ENCODE data around the gene NOBOX. TPM values are rescaled to one million over a fixed set of nuclear protein-coding genes. Genes with fewer than 3 reads are reported as not detected.
"Not testable (repeated sequence)": the region's sequence is repeated elsewhere in the genome, so short reads cannot be mapped to it uniquely, and the experiment has no call there.

The NOBOX gene
- total RNA-seq, 1 experiment from 2014 or later, result not detected

- no peaks in the 10 kb centered on the region for H3K36me3 ChIP-seq (ENCODE audit: insufficient read depth, low read length, poor library complexity, severe bottlenecking)
- intact Hi-C loops (cut with micrococcal nuclease; ENCODE audit: unreplicated experiment), result no loop called here
- TF ChIP-seq EZH2 (IDR thresholded peaks at IDR 0.05; ENCODE audit: borderline replicate concordance, low read depth, low read length, poor library complexity, severe bottlenecking) (no peak), CTCF (conservative IDR thresholded peaks at IDR 0.05; ENCODE audit: low read depth, low read length) (no peak)
- POLR2A ChIA-PET (ENCODE audit: low non-redundant PET), result no interaction called here
- H3K27ac ChIP-seq (ENCODE audit: low read depth, low read length, poor library complexity, severe bottlenecking), result no peak overlapping the region
- H3K4me3 ChIP-seq (ENCODE audit: low read depth, low read length, poor library complexity, severe bottlenecking), result no peak overlapping the region
- no TSS peak for BruUV-seq (replicated peaks)
- no peaks in the 10 kb centered on the region for H3K4me1 ChIP-seq (ENCODE audit: insufficient read depth, low read length, poor library complexity, severe bottlenecking)
- CTCF ChIA-PET, result no interaction called here
- no peak for DNase-seq (ENCODE audit: low spot score)
- no peaks in the 10 kb centered on the region for H3K27me3 ChIP-seq (replicated peaks; ENCODE audit: insufficient read depth, low read depth, low read length, poor library complexity)
- no peaks in the 10 kb centered on the region for H3K9me3 ChIP-seq (ENCODE audit: low read depth, low read length, poor library complexity, severe bottlenecking)
Observed at GRCh38 chr7:144436500-144436899, 33.0 kb upstream of the NOBOX start.

GRCh38 chr7:144428431-144428830 lies 24.9 kb upstream of the NOBOX start:
- Histone ChIP-seq H3K36me3 (ENCODE audit: insufficient read depth, low read length, poor library complexity, severe bottlenecking) (no peaks in the 10 kb centered on the region), H3K4me3 (ENCODE audit: low read depth, low read length, poor library complexity, severe bottlenecking) (no peak overlapping the region), H3K27me3 (replicated peaks; ENCODE audit: insufficient read depth, low read depth, low read length, poor library complexity) (no peaks in the 10 kb centered on the region), H3K9me3 (ENCODE audit: low read depth, low read length, poor library complexity, severe bottlenecking) (no peaks in the 10 kb centered on the region), H3K4me1 (ENCODE audit: insufficient read depth, low read length, poor library complexity, severe bottlenecking) (no peaks in the 10 kb centered on the region), H3K27ac (ENCODE audit: low read depth, low read length, poor library complexity, severe bottlenecking) (no peak overlapping the region)
- intact Hi-C loops (cut with micrococcal nuclease; ENCODE audit: unreplicated experiment), result no loop called here
- CTCF ChIA-PET, result no interaction called here
- no peak for DNase-seq (ENCODE audit: low spot score)
- BruUV-seq (replicated peaks), result no TSS peak
- no peak for TF ChIP-seq EZH2 (IDR thresholded peaks at IDR 0.05; ENCODE audit: borderline replicate concordance, low read depth, low read length, poor library complexity, severe bottlenecking)
- no peak for TF ChIP-seq CTCF (conservative IDR thresholded peaks at IDR 0.05; ENCODE audit: low read depth, low read length)
- POLR2A ChIA-PET (ENCODE audit: low non-redundant PET), result no interaction called here

GRCh38 chr7:144427539-144427938 lies 24.0 kb upstream of the NOBOX start:
- H3K36me3 ChIP-seq (ENCODE audit: insufficient read depth, low read length, poor library complexity, severe bottlenecking); H3K4me3 ChIP-seq (ENCODE audit: low read depth, low read length, poor library complexity, severe bottlenecking); BruUV-seq (replicated peaks); H3K27me3 ChIP-seq (replicated peaks; ENCODE audit: insufficient read depth, low read depth, low read length, poor library complexity); H3K27ac ChIP-seq (ENCODE audit: low read depth, low read length, poor library complexity, severe bottlenecking); intact Hi-C loops (cut with micrococcal nuclease; ENCODE audit: unreplicated experiment); POLR2A ChIA-PET (ENCODE audit: low non-redundant PET); CTCF ChIA-PET; H3K9me3 ChIP-seq (ENCODE audit: low read depth, low read length, poor library complexity, severe bottlenecking); DNase-seq (ENCODE audit: low spot score); H3K4me1 ChIP-seq (ENCODE audit: insufficient read depth, low read length, poor library complexity, severe bottlenecking): not testable (repeated sequence)

- BruUV-seq (replicated peaks); DNase-seq (ENCODE audit: low spot score); H3K9me3 ChIP-seq (ENCODE audit: low read depth, low read length, poor library complexity, severe bottlenecking); H3K36me3 ChIP-seq (ENCODE audit: insufficient read depth, low read length, poor library complexity, severe bottlenecking); H3K27me3 ChIP-seq (replicated peaks; ENCODE audit: insufficient read depth, low read depth, low read length, poor library complexity); H3K27ac ChIP-seq (ENCODE audit: low read depth, low read length, poor library complexity, severe bottlenecking); intact Hi-C loops (cut with micrococcal nuclease; ENCODE audit: unreplicated experiment); POLR2A ChIA-PET (ENCODE audit: low non-redundant PET); CTCF ChIA-PET; H3K4me3 ChIP-seq (ENCODE audit: low read depth, low read length, poor library complexity, severe bottlenecking); H3K4me1 ChIP-seq (ENCODE audit: insufficient read depth, low read length, poor library complexity, severe bottlenecking): not testable (repeated sequence)
Observed at GRCh38 chr7:144418931-144419330, 15.4 kb upstream of the NOBOX start.
